Ascending aorta (tissue), 2 donors: ENCODE results near the gene ACTN1. TPM values are rescaled to one million over a fixed set of nuclear protein-coding genes. Genes with fewer than 3 reads are reported as not detected.

ENCODE experiments used
- DNase-seq, 2 donors: peaks; one replicate each; pipeline ENCODE4 v3.0.0-alpha.2; 2019; ENCODE audit warnings: low spot score in 2 of 2
- H3K27ac ChIP-seq, 2 donors: fragments of 200-600 bp; sonication (generic); one replicate each; pipeline ENCODE4 v1.5.1; 2016 to 2017; ENCODE audit warnings: mild to moderate bottlenecking in 1 of 2
- H3K27me3 ChIP-seq: fragments of 200-600 bp; sonication (generic); one replicate; pipeline ENCODE4 v1.5.1; 2017
- H3K36me3 ChIP-seq, 2 donors: fragments of 200-600 bp; sonication (generic); one replicate each; pipeline ENCODE4 v1.5.1; 2016
- H3K4me1 ChIP-seq, 2 donors: fragments of 200-600 bp; sonication (generic); one replicate each; pipeline ENCODE4 v1.5.1; 2016 to 2017; ENCODE audit warnings: mild to moderate bottlenecking in 1 of 2
- H3K4me3 ChIP-seq, 2 donors: fragments of 200-600 bp; sonication (generic); one replicate each; pipeline ENCODE4 v1.5.1; 2016 to 2017; ENCODE audit warnings: mild to moderate bottlenecking in 1 of 2
- H3K9me3 ChIP-seq, 2 donors: fragments of 200-600 bp; sonication (generic); one replicate each; pipeline ENCODE4 v1.5.1; 2016
- intact Hi-C: fragments of 100-400 bp; cut with DNase I; formaldehyde crosslinking; loops from one replicate; pipeline ENCODE4 v1.15.1; 2023
- total RNA-seq: library from RNA; depleted of rRNA; stranded (reverse); fragments of >200 nt; gene quantifications from one replicate; pipeline ENCODE4 v1.1.0, GENCODE V29; 2016
- TF ChIP-seq, protein P1 (sequence below), 3 experiments: fragments of 200-600 bp in 2 of 3; fragments of 450-650 bp in 1 of 3; sonication (generic) in 2 of 3; IDR thresholded peaks; one replicate each; pipeline ENCODE4 v1.5.1; 2016 to 2019; ENCODE audit warnings: antibody characterized with exemption in 3 of 3, mild to moderate bottlenecking in 1 of 3, moderate library complexity in 1 of 3

ACTN1 gene
- total RNA-seq, 1 donor from 2014 or later = 814 TPM

GRCh38 chr14:68955164-68955850 is 23.8 kb downstream of the ACTN1 start:
- peak overlapping the region; percentile 92 to 93 for H3K27ac ChIP-seq
- H3K9me3 ChIP-seq = no peaks in the 10 kb centered on the region
- peak in 1 of 2 donors; percentile 79 for DNase-seq
- TF ChIP-seq, protein P1, sequence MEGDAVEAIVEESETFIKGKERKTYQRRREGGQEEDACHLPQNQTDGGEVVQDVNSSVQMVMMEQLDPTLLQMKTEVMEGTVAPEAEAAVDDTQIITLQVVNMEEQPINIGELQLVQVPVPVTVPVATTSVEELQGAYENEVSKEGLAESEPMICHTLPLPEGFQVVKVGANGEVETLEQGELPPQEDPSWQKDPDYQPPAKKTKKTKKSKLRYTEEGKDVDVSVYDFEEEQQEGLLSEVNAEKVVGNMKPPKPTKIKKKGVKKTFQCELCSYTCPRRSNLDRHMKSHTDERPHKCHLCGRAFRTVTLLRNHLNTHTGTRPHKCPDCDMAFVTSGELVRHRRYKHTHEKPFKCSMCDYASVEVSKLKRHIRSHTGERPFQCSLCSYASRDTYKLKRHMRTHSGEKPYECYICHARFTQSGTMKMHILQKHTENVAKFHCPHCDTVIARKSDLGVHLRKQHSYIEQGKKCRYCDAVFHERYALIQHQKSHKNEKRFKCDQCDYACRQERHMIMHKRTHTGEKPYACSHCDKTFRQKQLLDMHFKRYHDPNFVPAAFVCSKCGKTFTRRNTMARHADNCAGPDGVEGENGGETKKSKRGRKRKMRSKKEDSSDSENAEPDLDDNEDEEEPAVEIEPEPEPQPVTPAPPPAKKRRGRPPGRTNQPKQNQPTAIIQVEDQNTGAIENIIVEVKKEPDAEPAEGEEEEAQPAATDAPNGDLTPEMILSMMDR (IDR thresholded peaks at IDR 0.05) = no peak
- intact Hi-C loops = no loop called here
- peaks cover 7 to 22% of the 10 kb centered on the region in 2 donors for H3K36me3 ChIP-seq
- H3K27me3 ChIP-seq = no peaks in the 10 kb centered on the region
- peaks cover 70 to 92% of the 10 kb centered on the region in 2 donors for H3K4me1 ChIP-seq
- peak overlapping the region in 1 of 2 donors; percentile 50 for H3K4me3 ChIP-seq

GRCh38 chr14:68953196-68953555 is 25.9 kb downstream of the ACTN1 start:
- Histone ChIP-seq H3K36me3 (peaks cover 7 to 22% of the 10 kb centered on the region in 2 donors), H3K27ac (peak overlapping the region; percentile 92 to 93), H3K4me1 (peaks cover 73 to 92% of the 10 kb centered on the region in 2 donors), H3K4me3 (peak overlapping the region; percentile 41 to 64), H3K27me3 (no peaks in the 10 kb centered on the region), H3K9me3 (no peaks in the 10 kb centered on the region)
- DNase-seq = no peak
- TF ChIP-seq, protein P1 (IDR thresholded peaks at IDR 0.05) = no peak
- intact Hi-C loops = no loop called here

DNA sequence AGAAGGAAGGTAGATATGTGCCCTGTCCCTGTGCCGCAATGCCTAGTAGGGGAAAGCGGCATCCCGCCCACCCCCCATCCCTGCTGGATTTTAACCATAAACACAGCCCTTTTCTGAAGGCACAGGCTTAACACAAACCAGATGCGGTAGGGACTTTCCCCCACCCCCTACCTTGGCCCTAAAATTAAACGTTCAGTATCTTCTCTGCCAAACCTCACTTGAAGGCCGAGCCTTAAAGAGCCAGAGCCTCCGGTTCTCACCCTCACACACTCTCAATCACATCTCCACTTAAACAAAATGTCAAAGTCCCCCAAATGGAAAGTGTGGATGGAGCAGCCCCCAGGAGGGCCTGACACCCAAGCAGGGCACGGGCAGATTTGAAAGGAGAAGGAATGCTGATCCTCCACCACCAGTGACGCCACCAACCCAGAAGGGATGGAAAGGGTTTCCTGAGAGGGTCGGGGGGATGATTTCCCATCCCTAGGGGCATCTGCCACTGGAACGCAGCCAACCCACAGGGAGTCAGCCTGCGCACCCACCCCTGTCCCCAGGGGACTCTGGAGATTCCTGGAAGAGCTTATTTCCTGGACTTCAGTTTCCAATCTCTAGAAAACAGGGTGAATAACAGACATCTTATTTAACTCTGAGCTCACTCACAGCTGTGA is 26.4 kb downstream of the ACTN1 start:
- Histone ChIP-seq H3K36me3 (peaks cover 7 to 20% of the 10 kb centered on the region in 2 donors), H3K27me3 (no peaks in the 10 kb centered on the region), H3K9me3 (no peaks in the 10 kb centered on the region), H3K27ac (peak overlapping the region; percentile 92 to 93), H3K4me3 (peak overlapping the region; percentile 41 to 64), H3K4me1 (peaks cover 72 to 92% of the 10 kb centered on the region in 2 donors)
- DNase-seq = no peak
- intact Hi-C loops = no loop called here
- TF ChIP-seq, protein P1 (IDR thresholded peaks at IDR 0.05) = no peak

GRCh38 chr14:68951800-68952530 is 27.1 kb downstream of the ACTN1 start:
- Histone ChIP-seq H3K4me3 (peak overlapping the region in 1 of 2 donors; percentile 64), H3K27me3 (no peaks in the 10 kb centered on the region), H3K36me3 (peaks cover 7 to 13% of the 10 kb centered on the region in 2 donors), H3K9me3 (no peaks in the 10 kb centered on the region), H3K27ac (peak overlapping the region; percentile 92 to 93), H3K4me1 (peaks cover 74 to 92% of the 10 kb centered on the region in 2 donors)
- no peak for DNase-seq
- intact Hi-C loops = loop anchor here (2.0 kb wide), 1 partner anchor 25 kb away; no protein-coding TSS in a partner anchor
- TF ChIP-seq, protein P1 (IDR thresholded peaks at IDR 0.05) = no peak

DNA sequence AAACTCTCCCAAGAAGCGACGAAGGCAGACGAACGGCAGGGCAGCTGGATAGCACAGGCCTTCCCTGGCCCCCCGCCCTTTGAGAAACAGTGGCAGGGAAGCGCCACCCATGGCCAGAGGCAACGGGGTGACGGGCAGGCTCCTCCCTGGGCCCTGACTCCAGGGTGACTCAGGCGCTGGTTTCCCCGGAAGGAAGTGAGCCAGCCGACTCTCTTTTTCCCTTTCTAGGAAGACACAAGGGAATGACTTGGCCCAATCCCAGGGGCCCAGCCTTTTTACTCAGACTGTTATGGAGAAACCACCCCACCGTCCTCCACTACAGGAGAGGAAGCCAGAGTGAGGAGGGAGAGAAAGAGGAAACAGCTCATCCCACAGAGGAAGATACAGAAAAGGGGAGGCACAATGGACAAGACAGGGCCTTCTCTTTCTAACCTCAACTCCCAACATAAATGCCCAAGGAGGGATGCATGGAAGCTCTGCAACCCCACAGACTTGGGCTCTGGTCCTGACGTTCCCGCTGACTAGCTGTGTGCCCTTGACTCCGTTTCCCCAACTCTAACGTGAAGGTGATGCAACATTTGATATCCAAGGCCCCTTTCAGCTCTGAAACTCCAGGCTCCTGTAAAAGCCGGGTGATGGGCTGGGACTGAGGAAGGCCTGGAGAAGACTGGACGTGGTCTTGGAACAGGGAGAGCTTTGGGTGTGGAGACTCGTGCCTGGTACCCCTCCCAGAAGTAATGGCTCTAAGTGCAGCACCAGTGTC is 27.9 kb downstream of the ACTN1 start:
- TF ChIP-seq, protein P1 (IDR thresholded peaks at IDR 0.05) = no peak
- Histone ChIP-seq H3K27ac (peak overlapping the region; percentile 92 to 93), H3K9me3 (no peaks in the 10 kb centered on the region), H3K27me3 (no peaks in the 10 kb centered on the region), H3K4me1 (peaks cover 70 to 92% of the 10 kb centered on the region in 2 donors), H3K4me3 (peak overlapping the region; percentile 13 to 64), H3K36me3 (peaks cover 7 to 8% of the 10 kb centered on the region in 2 donors)
- peak; percentile 75 to 99 for DNase-seq
- intact Hi-C loops = loop anchor here (2.0 kb wide), 1 partner anchor 26 kb away; no protein-coding TSS in a partner anchor
